B cell (primary cell): ENCODE data around the gene APCDD1L. TPM values are rescaled to one million over a fixed set of nuclear protein-coding genes. Genes with fewer than 3 reads are reported as not detected.
A peak's percentile ranks its signal among the peaks of the same experiment; 100 is the strongest.

ENCODE experiments used
- ATAC-seq: fragments of 200-7000 bp; cut with Tn5 transposase; one replicate; pipeline ENCODE4 v1.10.0; 2021; ENCODE audit warnings: low read depth, mild to moderate bottlenecking, moderate number of reproducible peaks, moderate library complexity
- CTCF ChIA-PET: fragments of 350-600 bp; sonication (Branson Sonifier 250); formaldehyde crosslinking; loops from one replicate; lab custom pipeline; 2021; ENCODE audit warnings: antibody characterized with exemption, inconsistent platforms; lab: Charles Lee
- POLR2A ChIA-PET: fragments of 350-600 bp; sonication (Branson Sonifier 250); formaldehyde crosslinking; loops from one replicate; lab custom pipeline; 2021; ENCODE audit warnings: antibody characterized with exemption; lab: Charles Lee
- DNase-seq: peaks from one replicate; pipeline ENCODE4 v3.0.0; 2013
- H2AFZ ChIP-seq: 2 replicates; pipeline ENCODE4 v1.6.1; 2012; ENCODE audit warnings: mild to moderate bottlenecking, low read depth, low read length; ENCODE audit not compliant: insufficient read depth, poor library complexity, severe bottlenecking
- H3K27ac ChIP-seq, 2 donors: 1 replicate in 1 of 2; 2 replicates in 1 of 2; pipeline ENCODE4 v1.5.1; 2012 to 2013; ENCODE audit warnings: low read length in 2 of 2, mild to moderate bottlenecking in 2 of 2, moderate library complexity in 1 of 2
- H3K27me3 ChIP-seq, 4 experiments: fragments of 200-600 bp in 1 of 4; sonication (generic) in 1 of 4; replicated peaks in 1 of 4; 1 replicate in 2 of 4; 2 replicates in 2 of 4; pipeline versions ENCODE4 v1.6.1 to v1.7.0; 2013 to 2016; ENCODE audit warnings: low read length in 3 of 4, mild to moderate bottlenecking in 2 of 4, mixed read lengths in 1 of 4, moderate library complexity in 1 of 4; ENCODE audit not compliant: insufficient read depth in 4 of 4, control insufficient read depth in 3 of 4; ENCODE audit errors: control extremely low read depth in 1 of 4
- H3K36me3 ChIP-seq, 2 experiments: replicated peaks in 1 of 2; 1 replicate in 1 of 2; 2 replicates in 1 of 2; pipeline versions ENCODE4 v1.6.1 to v1.7.1; 2013; ENCODE audit warnings: low read length in 1 of 2; ENCODE audit not compliant: insufficient read depth in 2 of 2, control insufficient read depth in 1 of 2; ENCODE audit errors: control extremely low read depth in 1 of 2, extremely low read depth in 1 of 2
- H3K4me1 ChIP-seq, 2 donors: fragments of 200-600 bp in 1 of 2; sonication (generic) in 1 of 2; 1 replicate in 1 of 2; 2 replicates in 1 of 2; pipeline versions ENCODE4 v1.5.1 to v1.6.1; 2013 to 2017; ENCODE audit warnings: low read length in 2 of 2; ENCODE audit not compliant: control insufficient read depth in 2 of 2, insufficient read depth in 2 of 2
- H3K4me2 ChIP-seq: replicated peaks from 2 replicates; pipeline ENCODE3; 2012; ENCODE audit warnings: mild to moderate bottlenecking, low read depth, low read length; ENCODE audit not compliant: poor library complexity, severe bottlenecking
- H3K4me3 ChIP-seq, 5 experiments: fragments of 200-600 bp in 1 of 5; sonication (generic) in 1 of 5; 1 replicate in 3 of 5; 2 replicates in 2 of 5; pipeline versions ENCODE4 v1.5.1 to v1.7.0; 2011 to 2016; ENCODE audit warnings: low read length in 4 of 5, mild to moderate bottlenecking in 4 of 5, low read depth in 2 of 5, control low read depth in 1 of 5, moderate library complexity in 1 of 5; ENCODE audit not compliant: insufficient read depth in 1 of 5; ENCODE audit errors: control extremely low read depth in 1 of 5, extremely low read depth in 1 of 5
- H3K79me2 ChIP-seq: fragments of 200-600 bp; sonication (generic); one replicate; pipeline ENCODE4 v1.6.0; 2016; ENCODE audit warnings: low read length; ENCODE audit not compliant: control insufficient read depth, insufficient read depth
- H3K9ac ChIP-seq: fragments of 200-600 bp; sonication (generic); 2 replicates; pipeline ENCODE4 v1.6.1; 2017; ENCODE audit warnings: mild to moderate bottlenecking, low read length, moderate library complexity
- H3K9me3 ChIP-seq, 3 donors: one replicate each; pipeline versions ENCODE4 v1.6.1 to v1.7.1; 2013; ENCODE audit warnings: low read length in 2 of 3; ENCODE audit not compliant: control insufficient read depth in 2 of 3, insufficient read depth in 1 of 3; ENCODE audit errors: control extremely low read depth in 1 of 3
- H4K20me1 ChIP-seq: 2 replicates; pipeline ENCODE4 v1.6.0; 2012; ENCODE audit warnings: mild to moderate bottlenecking, low read length; ENCODE audit not compliant: insufficient read depth, control insufficient read depth, poor library complexity, severe bottlenecking
- H3K27ac Mint-ChIP-seq: one replicate; pipeline ENCODE4 v1.8.0; 2021; ENCODE audit warnings: mixed read lengths
- H3K27me3 Mint-ChIP-seq: one replicate; pipeline ENCODE4 v1.8.0; 2021; ENCODE audit warnings: mixed read lengths
- H3K4me1 Mint-ChIP-seq: one replicate; pipeline ENCODE4 v1.8.0; 2021; ENCODE audit warnings: mixed read lengths
- H3K4me3 Mint-ChIP-seq: one replicate; pipeline ENCODE4 v1.8.0; 2021; ENCODE audit warnings: mixed read lengths
- H3K9me3 Mint-ChIP-seq: one replicate; pipeline ENCODE4 v1.8.0; 2022; ENCODE audit warnings: mixed read lengths; ENCODE audit not compliant: insufficient read depth
- EZH2 ChIP-seq: IDR thresholded peaks from 2 replicates; pipeline ENCODE4 v1.6.1; 2012; ENCODE audit warnings: borderline replicate concordance, low read depth, mild to moderate bottlenecking, moderate library complexity, low read length; ENCODE audit not compliant: insufficient read depth, poor library complexity, severe bottlenecking
- WGBS: methylation state at CpG from one replicate; pipeline ENCODE4 v1.1.5; 2013; ENCODE audit warnings: missing lambda C conversion rate; ENCODE audit not compliant: insufficient coverage; 5-methylcytosine and 5-hydroxymethylcytosine counted together
- intact Hi-C: fragments of 100-400 bp; cut with micrococcal nuclease; formaldehyde crosslinking; loops from one replicate; pipeline ENCODE4 v1.10.0; 2022
- polyA plus RNA-seq: library from polyadenylated mRNA; depleted of rRNA; stranded (reverse); fragments of >200 nt; gene quantifications from 2 replicates; pipeline ENCODE4 v1.2.3, GENCODE V29; 2012
- total RNA-seq, 2 donors: library from RNA; stranded (reverse); fragments of 120-200 nt in 1 of 2; gene quantifications; 1 replicate in 1 of 2; 2 replicates in 1 of 2; pipeline versions ENCODE4 v1.2.3 to v1.2.4, GENCODE V29; 2013 to 2022
- TF ChIP-seq, protein P1 (sequence below): fragments of 200-600 bp; IDR thresholded peaks from one replicate; pipeline ENCODE4 v1.8.0; 2022; ENCODE audit warnings: antibody characterized with exemption, mild to moderate bottlenecking

The APCDD1L gene
- total and polyA plus RNA-seq, 2 donors (not counting 1 experiment from before 2014, with no cell fraction given), result not detected

DNA sequence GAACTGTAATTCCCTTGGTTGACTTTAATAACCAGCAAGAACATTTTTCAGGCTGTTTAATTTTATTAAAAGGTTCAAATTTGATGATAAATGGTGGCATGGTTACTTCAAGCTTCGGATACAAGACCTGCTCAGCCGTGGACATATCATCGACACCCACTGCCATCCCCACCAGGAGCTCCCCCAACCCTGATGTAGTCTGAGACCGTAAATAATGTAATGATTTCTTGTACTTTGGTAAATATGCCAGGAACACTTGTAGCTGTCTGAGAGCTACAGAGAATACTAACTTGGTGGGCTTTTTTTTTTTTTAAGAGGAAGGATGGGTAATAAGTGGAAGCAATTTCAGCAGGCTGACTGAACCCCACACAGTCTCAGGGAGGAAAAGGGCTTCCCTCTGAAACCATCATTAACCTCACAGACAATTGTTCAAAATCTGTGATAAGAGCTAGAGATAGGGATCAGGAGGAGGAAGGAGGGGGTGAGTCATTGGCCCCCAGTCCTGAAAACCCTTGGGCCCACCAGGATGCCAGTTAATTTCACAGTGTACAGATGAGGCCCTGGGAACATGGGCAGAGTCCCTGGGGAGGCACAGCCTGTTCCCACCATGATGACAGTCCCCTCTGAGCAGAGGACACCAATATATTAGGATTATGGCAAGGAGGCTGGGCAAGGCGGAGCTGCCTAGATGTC lies 56.0 kb downstream of the APCDD1L start:
- ChIA-PET CTCF (interaction anchor here (1.3 kb wide), 1 partner anchor 11 kb away, joined by 7 read pairs; no protein-coding TSS in a partner anchor), POLR2A (interaction anchor here (0.7 kb wide), 1 partner anchor 149 kb away, joined by 4 read pairs; no protein-coding TSS in a partner anchor)
- Histone ChIP-seq H3K79me2 (no peaks in the 10 kb centered on the region), H2AFZ (no peak overlapping the region), H3K9me3 (peaks cover 0 to 8% (median 3%) of the 10 kb centered on the region in 3 donors), H4K20me1 (peaks cover 11% of the 10 kb centered on the region), H3K27me3 (peaks cover 0 to 7% (median 2%) of the 10 kb centered on the region in 4 experiments), H3K36me3 (no peaks in the 10 kb centered on the region), H3K4me1 (peaks cover 20 to 21% of the 10 kb centered on the region in 2 donors), H3K4me3 (no peak overlapping the region), H3K9ac (no peak overlapping the region), H3K27ac (no peak overlapping the region), H3K4me2 (peak overlapping the region; percentile 52)
- no peak for ATAC-seq
- TF ChIP-seq, protein P1, sequence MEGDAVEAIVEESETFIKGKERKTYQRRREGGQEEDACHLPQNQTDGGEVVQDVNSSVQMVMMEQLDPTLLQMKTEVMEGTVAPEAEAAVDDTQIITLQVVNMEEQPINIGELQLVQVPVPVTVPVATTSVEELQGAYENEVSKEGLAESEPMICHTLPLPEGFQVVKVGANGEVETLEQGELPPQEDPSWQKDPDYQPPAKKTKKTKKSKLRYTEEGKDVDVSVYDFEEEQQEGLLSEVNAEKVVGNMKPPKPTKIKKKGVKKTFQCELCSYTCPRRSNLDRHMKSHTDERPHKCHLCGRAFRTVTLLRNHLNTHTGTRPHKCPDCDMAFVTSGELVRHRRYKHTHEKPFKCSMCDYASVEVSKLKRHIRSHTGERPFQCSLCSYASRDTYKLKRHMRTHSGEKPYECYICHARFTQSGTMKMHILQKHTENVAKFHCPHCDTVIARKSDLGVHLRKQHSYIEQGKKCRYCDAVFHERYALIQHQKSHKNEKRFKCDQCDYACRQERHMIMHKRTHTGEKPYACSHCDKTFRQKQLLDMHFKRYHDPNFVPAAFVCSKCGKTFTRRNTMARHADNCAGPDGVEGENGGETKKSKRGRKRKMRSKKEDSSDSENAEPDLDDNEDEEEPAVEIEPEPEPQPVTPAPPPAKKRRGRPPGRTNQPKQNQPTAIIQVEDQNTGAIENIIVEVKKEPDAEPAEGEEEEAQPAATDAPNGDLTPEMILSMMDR, result no peak
- no peak for TF ChIP-seq EZH2
- WGBS, result 100% methylated on average over 1 of the region's 5 CpGs
- H3K9me3 Mint-ChIP-seq, result peaks cover 5% of the 10 kb centered on the region
- peak overlapping the region; percentile 54 for H3K27ac Mint-ChIP-seq
- H3K4me3 Mint-ChIP-seq, result peak overlapping the region; percentile 73
- intact Hi-C loops, result loop anchor here (5.0 kb wide), 1 partner anchor 152 kb away; the partner anchor contains the start of gene RAB22A
- no peaks in the 10 kb centered on the region for H3K27me3 Mint-ChIP-seq
- H3K4me1 Mint-ChIP-seq, result peaks cover 28% of the 10 kb centered on the region
- no peak for DNase-seq
